CD4-positive, alpha-beta T cell treated with Interferon gamma for 1 hour (primary cell): ENCODE results near the gene SYNGR4.

Experiments
- DNase-seq: peaks from one replicate; pipeline ENCODE4 v3.0.0-alpha.2; 2020

SYNGR4 gene

GRCh38 chr19:48397263-48398101 lies 33.3 kb downstream of the SYNGR4 start:
- no peak for DNase-seq

- DNase-seq = no peak
Observed at GRCh38 chr19:48398102-48398374, 33.9 kb downstream of the SYNGR4 start.

- peak; percentile 86 for DNase-seq
Observed at GRCh38 chr19:48398375-48399235, 34.4 kb downstream of the SYNGR4 start.

GRCh38 chr19:48400018-48400742 lies 36.0 kb downstream of the SYNGR4 start:
- DNase-seq = peak; percentile 39

GRCh38 chr19:48401287-48401686 lies 37.1 kb downstream of the SYNGR4 start:
- no peak for DNase-seq

GRCh38 chr19:48403606-48404005 lies 39.4 kb downstream of the SYNGR4 start:
- peak; percentile 64 for DNase-seq

- no peak for DNase-seq
Observed at GRCh38 chr19:48405010-48405659, 41.0 kb downstream of the SYNGR4 start.

- DNase-seq = no peak
Observed at GRCh38 chr19:48405850-48406249, 41.7 kb downstream of the SYNGR4 start.

- no peak for DNase-seq
Observed at GRCh38 chr19:48413879-48414587, 49.9 kb downstream of the SYNGR4 start.

GRCh38 chr19:48415395-48415794 lies 51.2 kb downstream of the SYNGR4 start:
- DNase-seq = peak; percentile 82

GRCh38 chr19:48415806-48416221 lies 51.6 kb downstream of the SYNGR4 start:
- DNase-seq = no peak

- DNase-seq = no peak
Observed at GRCh38 chr19:48417421-48417820, 53.3 kb downstream of the SYNGR4 start.

- no peak for DNase-seq
Observed at GRCh38 chr19:48418317-48419064, 54.3 kb downstream of the SYNGR4 start.

- DNase-seq = peak; percentile 83
Observed at GRCh38 chr19:48419158-48419920, 55.2 kb downstream of the SYNGR4 start.

- no peak for DNase-seq
Observed at GRCh38 chr19:48421548-48421947, 57.4 kb downstream of the SYNGR4 start.

- DNase-seq = no peak
Observed at GRCh38 chr19:48424694-48425219, 60.6 kb downstream of the SYNGR4 start.
